OCI-LY1 (cell line): ENCODE measurements around the gene CXCL1.

Experiments
- EZH2 ChIP-seq: fragments of 200-600 bp; sonication (generic), shearing (Covaris generic); IDR thresholded peaks from 2 replicates; pipeline ENCODE4 v1.8.0; 2017; ENCODE audit warnings: borderline replicate concordance, mixed run types, mild to moderate bottlenecking, antibody characterized with exemption, low read length, moderate library complexity, mixed read lengths
- TF ChIP-seq, protein P1 (sequence below): fragments of 200-600 bp; sonication (generic), shearing (Covaris generic); IDR thresholded peaks from 2 replicates; pipeline ENCODE4 v1.5.1; 2017; ENCODE audit warnings: mild to moderate bottlenecking, antibody characterized with exemption, low read length, moderate library complexity, mixed read lengths

DNA sequence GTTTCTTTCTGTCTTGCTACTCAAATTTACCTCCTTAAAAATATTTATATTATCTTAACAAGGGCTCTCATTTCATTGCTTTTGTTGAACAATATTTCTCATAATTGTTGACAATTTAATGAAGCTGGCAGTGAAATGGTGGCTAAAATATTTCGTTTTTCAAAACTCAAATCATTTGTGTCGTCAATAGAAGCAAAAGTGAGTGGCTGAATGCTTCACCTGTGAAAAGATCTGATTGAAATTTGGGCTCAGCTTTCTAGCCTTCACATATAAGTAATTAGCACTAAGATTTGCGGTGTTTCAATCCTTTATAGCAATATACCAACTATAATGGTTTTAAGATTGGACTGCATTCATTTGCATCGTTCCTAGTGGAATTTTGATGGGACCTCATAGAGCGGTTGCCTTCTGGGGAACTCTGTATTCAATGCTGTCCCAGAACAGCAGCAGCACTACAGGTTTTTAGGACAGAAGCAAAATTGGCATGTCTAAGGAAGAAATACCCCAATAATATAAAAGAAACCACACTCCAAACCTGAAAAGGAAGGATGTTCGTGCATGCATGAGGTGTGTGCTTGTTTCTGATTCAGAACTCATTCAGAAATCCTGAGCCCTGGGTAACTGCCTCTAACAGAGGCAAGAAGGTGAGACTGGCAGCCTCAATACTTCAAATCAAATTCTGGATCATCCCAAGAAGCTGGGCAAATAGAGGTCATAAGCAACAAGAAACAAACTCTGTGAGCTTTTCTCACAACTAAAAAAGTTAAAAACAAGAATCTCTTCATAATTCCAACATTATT is 2.5 kb downstream of the CXCL1 start:
- TF ChIP-seq, protein P1, sequence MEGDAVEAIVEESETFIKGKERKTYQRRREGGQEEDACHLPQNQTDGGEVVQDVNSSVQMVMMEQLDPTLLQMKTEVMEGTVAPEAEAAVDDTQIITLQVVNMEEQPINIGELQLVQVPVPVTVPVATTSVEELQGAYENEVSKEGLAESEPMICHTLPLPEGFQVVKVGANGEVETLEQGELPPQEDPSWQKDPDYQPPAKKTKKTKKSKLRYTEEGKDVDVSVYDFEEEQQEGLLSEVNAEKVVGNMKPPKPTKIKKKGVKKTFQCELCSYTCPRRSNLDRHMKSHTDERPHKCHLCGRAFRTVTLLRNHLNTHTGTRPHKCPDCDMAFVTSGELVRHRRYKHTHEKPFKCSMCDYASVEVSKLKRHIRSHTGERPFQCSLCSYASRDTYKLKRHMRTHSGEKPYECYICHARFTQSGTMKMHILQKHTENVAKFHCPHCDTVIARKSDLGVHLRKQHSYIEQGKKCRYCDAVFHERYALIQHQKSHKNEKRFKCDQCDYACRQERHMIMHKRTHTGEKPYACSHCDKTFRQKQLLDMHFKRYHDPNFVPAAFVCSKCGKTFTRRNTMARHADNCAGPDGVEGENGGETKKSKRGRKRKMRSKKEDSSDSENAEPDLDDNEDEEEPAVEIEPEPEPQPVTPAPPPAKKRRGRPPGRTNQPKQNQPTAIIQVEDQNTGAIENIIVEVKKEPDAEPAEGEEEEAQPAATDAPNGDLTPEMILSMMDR: no peak
- no peak for TF ChIP-seq EZH2
